Psoas muscle (tissue), 8 donors: ENCODE results near the gene GYS2. TPM values are rescaled to one million over a fixed set of nuclear protein-coding genes. Genes with fewer than 3 reads are reported as not detected.
A peak's percentile ranks its signal among the peaks of the same experiment; 100 is the strongest.

Experiments used
- ATAC-seq, 4 donors: fragments of 200-7000 bp; cut with Tn5 transposase; one replicate each; pipeline ENCODE4 v1.9.1; 2020; ENCODE audit warnings: moderate library complexity in 3 of 4, mild to moderate bottlenecking in 2 of 4
- DNase-seq, 2 donors: peaks; one replicate each; pipeline ENCODE4 v3.0.0-alpha.2; 2020
- H3K27ac ChIP-seq: fragments of 200-600 bp; one replicate; pipeline ENCODE4 v1.8.0; 2022
- H3K27me3 ChIP-seq, 3 donors: fragments of 200-600 bp in 1 of 3; one replicate each; pipeline versions ENCODE4 v1.6.1 to v1.8.0; 2013 to 2022; ENCODE audit warnings: low read length in 2 of 3, mild to moderate bottlenecking in 2 of 3, moderate library complexity in 1 of 3; ENCODE audit not compliant: insufficient read depth in 3 of 3
- H3K36me3 ChIP-seq, 2 donors: fragments of 200-600 bp in 1 of 2; one replicate each; pipeline versions ENCODE4 v1.6.1 to v1.8.0; 2013 to 2022; ENCODE audit warnings: low read depth in 1 of 2, mild to moderate bottlenecking in 1 of 2, moderate library complexity in 1 of 2; ENCODE audit not compliant: insufficient read depth in 1 of 2
- H3K4me1 ChIP-seq: fragments of 200-600 bp; one replicate; pipeline ENCODE4 v1.8.0; 2022
- H3K4me3 ChIP-seq: fragments of 200-600 bp; one replicate; pipeline ENCODE4 v1.8.0; 2022; ENCODE audit warnings: mild to moderate bottlenecking
- H3K9me3 ChIP-seq: fragments of 200-600 bp; one replicate; pipeline ENCODE4 v1.8.0; 2022
- WGBS, 3 donors: extraction: QIAGEN DNeasy Blood & Tissue Kit; methylation state at CpG; one replicate each; pipeline versions ENCODE4 v1.1.6 to v1.1.7; 2013; 5-methylcytosine and 5-hydroxymethylcytosine counted together
- intact Hi-C, 2 donors: fragments of 100-400 bp; cut with DNase I; formaldehyde crosslinking; loops; one replicate each; pipeline versions ENCODE4 v1.11.0 to v1.14.2; 2022
- polyA plus RNA-seq, 3 donors: library from polyadenylated mRNA; stranded (reverse); fragments of 200-250 nt; gene quantifications; one replicate each; pipeline ENCODE4 v1.2.3, GENCODE V29; 2013
- total RNA-seq, 4 donors: library from RNA; stranded (reverse); fragmentation: NEBNext Ultra II Directional in 2 of 4; extraction: Animal tissue kit (Norgen Biotek cat#: 25700) in 2 of 4; gene quantifications; one replicate each; pipeline versions ENCODE4 v1.2.1 to v1.2.4, GENCODE V29; 2021 to 2023
- TF ChIP-seq, protein P1 (sequence below): fragments of 200-600 bp; IDR thresholded peaks from one replicate; pipeline ENCODE4 v1.8.0; 2022; ENCODE audit warnings: antibody characterized with exemption
- donor health status: healthy with polysubstance abuse.
- donor health status: DM: no; HTN: no; CAD: no; lungs with moderate emphysema.
- donor health status: Bipolar disorder and iron deficiency.
- donor health status: healthy.
- donor health status: DM: yes; HTN: yes; CAD: no.
- donor health status: DM: no; HTN: no; CAD: no.
- donor health status: DM: no; HTN: no; CAD: no.
- donor health status: DM: yes; HTN: yes; CAD: no.

Gene GYS2
- total and polyA plus RNA-seq, 7 donors = 0.03 to 0.09 TPM; not detected in 5

DNA sequence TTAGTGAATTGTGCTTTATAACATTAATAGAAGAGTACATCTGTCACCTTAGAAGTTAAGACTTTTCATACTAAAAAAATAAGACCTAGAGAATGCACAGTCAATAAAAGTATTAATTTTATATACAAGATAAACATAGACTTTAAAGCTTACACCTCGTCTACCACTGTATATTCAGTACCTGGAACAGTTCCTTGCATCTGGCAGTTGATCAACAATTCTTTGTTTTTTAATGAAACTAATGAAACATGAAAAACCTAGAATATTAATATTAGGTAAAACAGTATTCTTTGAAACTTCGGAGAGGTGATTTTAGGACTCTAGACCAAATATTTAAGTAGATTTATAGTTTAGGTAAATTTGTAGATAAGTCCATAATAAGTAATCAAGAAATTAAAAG lies 98.8 kb downstream of the GYS2 start:
- TF ChIP-seq, protein P1, sequence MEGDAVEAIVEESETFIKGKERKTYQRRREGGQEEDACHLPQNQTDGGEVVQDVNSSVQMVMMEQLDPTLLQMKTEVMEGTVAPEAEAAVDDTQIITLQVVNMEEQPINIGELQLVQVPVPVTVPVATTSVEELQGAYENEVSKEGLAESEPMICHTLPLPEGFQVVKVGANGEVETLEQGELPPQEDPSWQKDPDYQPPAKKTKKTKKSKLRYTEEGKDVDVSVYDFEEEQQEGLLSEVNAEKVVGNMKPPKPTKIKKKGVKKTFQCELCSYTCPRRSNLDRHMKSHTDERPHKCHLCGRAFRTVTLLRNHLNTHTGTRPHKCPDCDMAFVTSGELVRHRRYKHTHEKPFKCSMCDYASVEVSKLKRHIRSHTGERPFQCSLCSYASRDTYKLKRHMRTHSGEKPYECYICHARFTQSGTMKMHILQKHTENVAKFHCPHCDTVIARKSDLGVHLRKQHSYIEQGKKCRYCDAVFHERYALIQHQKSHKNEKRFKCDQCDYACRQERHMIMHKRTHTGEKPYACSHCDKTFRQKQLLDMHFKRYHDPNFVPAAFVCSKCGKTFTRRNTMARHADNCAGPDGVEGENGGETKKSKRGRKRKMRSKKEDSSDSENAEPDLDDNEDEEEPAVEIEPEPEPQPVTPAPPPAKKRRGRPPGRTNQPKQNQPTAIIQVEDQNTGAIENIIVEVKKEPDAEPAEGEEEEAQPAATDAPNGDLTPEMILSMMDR = no peak
- no peak for ATAC-seq
- DNase-seq = no peak
- Histone ChIP-seq H3K4me1 (peaks cover 33% of the 10 kb centered on the region), H3K36me3 (peaks cover 5 to 34% of the 10 kb centered on the region in 2 donors), H3K27me3 (no peaks in the 10 kb centered on the region), H3K27ac (no peak overlapping the region), H3K9me3 (no peaks in the 10 kb centered on the region), H3K4me3 (no peak overlapping the region)
- 36 to 59% (median 41%) methylated on average over 2 of the region's 2 CpGs for WGBS, 3 donors
- intact Hi-C loops = loop anchor here in 1 of 2 donors (10.0 kb wide), 1 partner anchor 169 kb away; no protein-coding TSS in a partner anchor

DNA sequence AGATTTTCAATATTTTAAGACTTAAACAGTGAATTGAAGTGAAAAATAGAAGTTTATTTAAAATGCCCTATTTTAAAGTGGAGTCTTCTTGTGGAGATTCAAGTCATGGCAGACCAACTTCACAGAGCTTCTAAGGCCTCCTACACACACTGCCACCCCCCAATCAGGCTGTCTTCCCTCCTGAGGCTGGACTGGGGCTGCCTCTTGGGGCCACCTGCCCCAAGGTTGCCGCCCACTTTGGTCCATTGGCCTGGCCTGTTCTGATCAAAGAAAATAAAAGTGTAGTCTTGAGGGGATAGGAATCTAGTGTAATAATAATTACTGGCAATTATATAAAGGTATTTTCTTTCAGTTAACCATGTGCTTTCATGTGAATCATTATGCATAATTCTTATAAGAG lies 101.8 kb downstream of the GYS2 start:
- TF ChIP-seq, protein P1 = no peak
- peaks cover 40% of the 10 kb centered on the region for H3K4me1 ChIP-seq
- H3K27me3 ChIP-seq = no peaks in the 10 kb centered on the region
- 75 to 92% (median 91%) methylated on average over 1 of the region's 1 CpG for WGBS, 3 donors
- H3K4me3 ChIP-seq = peak overlapping the region; percentile 95
- intact Hi-C loops = loop anchor here (5.0 to 10.0 kb wide), 2 partner anchors 154 to 172 kb away; partner anchors contain the start of gene LDHB (in 1 of the 2)
- no peak overlapping the region for H3K27ac ChIP-seq
- DNase-seq (no peak), ATAC-seq (no peak)
- H3K9me3 ChIP-seq = no peaks in the 10 kb centered on the region
- H3K36me3 ChIP-seq = peaks cover under 1 to 21% of the 10 kb centered on the region in 2 donors

DNA sequence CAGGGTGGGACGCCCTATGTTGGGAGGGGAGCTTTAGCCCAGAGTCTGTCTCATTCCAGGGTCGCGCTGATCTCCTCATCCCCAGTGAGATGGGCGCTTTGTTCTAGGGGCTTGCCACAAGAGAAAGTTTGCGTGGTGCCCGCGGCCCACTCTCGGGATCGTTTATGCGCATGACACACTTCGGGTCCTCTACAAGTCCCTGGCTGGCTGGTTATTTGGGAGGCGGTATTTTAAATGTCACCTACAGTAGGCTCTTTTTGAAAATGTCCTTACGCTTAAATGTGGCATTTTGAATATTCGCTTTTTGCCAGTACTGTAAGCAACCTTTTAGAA lies 102.5 kb downstream of the GYS2 start:
- 0% methylated on average over 14 of the region's 14 CpGs for WGBS, 3 donors
- no peak for DNase-seq
- H3K4me1 ChIP-seq = peaks cover 40% of the 10 kb centered on the region

DNA sequence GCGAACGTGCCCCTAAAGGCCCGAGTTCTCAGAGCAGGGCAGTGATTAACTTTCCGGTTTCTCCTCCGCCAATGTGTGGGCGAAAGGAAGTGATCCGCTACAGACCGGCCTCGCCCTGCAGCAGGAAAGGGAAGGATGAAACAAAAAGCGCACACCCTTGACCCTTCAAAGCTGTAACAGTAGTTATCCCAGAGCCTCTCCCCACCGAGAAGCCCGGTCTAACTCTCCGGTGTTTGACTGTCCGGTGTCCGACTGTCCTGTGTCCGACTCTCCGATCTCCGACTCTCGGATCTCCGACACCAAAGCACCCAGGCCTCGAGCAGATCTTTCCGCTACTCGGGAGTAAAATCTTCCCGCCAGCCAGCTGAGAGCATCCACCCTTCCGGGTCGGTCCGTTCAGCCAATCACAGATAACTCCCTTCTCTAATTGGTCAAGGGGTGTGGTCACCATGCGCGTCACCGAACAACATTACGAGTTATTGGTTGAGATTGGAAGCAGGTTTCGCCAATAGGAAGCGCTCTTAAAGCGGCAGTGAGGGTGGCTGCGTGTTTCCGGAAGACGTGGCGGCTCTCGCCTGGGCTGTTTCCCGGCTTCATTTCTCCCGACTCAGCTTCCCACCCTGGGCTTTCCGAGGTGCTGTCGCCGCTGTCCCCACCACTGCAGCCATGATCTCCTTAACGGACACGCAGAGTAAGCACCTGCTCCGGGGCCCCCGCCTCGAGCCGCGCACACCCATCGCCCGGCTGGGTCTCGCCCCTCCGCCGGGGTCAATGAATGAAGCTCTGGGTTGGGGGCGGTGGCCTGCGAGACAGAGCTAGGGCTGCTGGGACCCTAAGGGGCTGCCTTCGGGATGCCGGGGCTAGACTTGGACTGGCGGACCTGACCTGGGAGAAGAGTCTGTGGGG lies 103.1 kb downstream of the GYS2 start, which contains the start of the genes GOLT1B and RECQL:
Gene GOLT1B (plus strand): TSS at position 532 of the 906 bp plus-strand sequence. CDS start 135 bp downstream, at position 667.
Gene RECQL (minus strand): TSS at position 378 of the 906 bp plus-strand sequence. CDS start 2,065 bp downstream, outside the sequence.
- peak within 1 kb of the TSS; percentile 89 for H3K27ac ChIP-seq
- H3K36me3 ChIP-seq = peaks cover 0 to 26% of the 10 kb centered on the region in 2 donors
- ATAC-seq = peak; percentile 99 to 100 (median 100)
- TF ChIP-seq, protein P1 = no peak
- intact Hi-C loops = loop anchor here (5.0 to 10.0 kb wide), 2 partner anchors 156 to 173 kb away; partner anchors contain the start of gene LDHB (in 1 of the 2)
- peak; percentile 88 to 93 for DNase-seq
- peak within 1 kb of the TSS; percentile 95 for H3K4me3 ChIP-seq
- peaks cover 40% of the 10 kb centered on the region for H3K4me1 ChIP-seq
- H3K27me3 ChIP-seq = no peaks in the 10 kb centered on the region
- H3K9me3 ChIP-seq = no peaks in the 10 kb centered on the region
- WGBS, 3 donors = 0% methylated on average over 61 of the region's 61 CpGs

More for the DNA sequence above, 102.5 kb downstream of the GYS2 start:
- H3K4me3 ChIP-seq = peak overlapping the region; percentile 95
- TF ChIP-seq, protein P1 = no peak
- ATAC-seq = peak; percentile 2 to 41 (median 18)
- no peaks in the 10 kb centered on the region for H3K27me3 ChIP-seq
- H3K27ac ChIP-seq = peak overlapping the region; percentile 89
- H3K9me3 ChIP-seq = no peaks in the 10 kb centered on the region
- intact Hi-C loops = loop anchor here (5.0 to 10.0 kb wide), 2 partner anchors 155 to 173 kb away; partner anchors contain the start of gene LDHB (in 1 of the 2)
- H3K36me3 ChIP-seq = peaks cover 0 to 22% of the 10 kb centered on the region in 2 donors
